NCI-H446 treated with DMSO at 0.1 percent for 48 hours (cell line): Measurements from ENCODE around the gene GARIN5A.

ENCODE experiments used
- DNase-seq: peaks from one replicate; lab custom pipeline; 2025; lab: John Stamatoyannopoulos, UW

GARIN5A gene

GRCh38 chr19:50433201-50434180 lies 43.2 kb downstream of the GARIN5A start:
- no peak for DNase-seq

GRCh38 chr19:50432221-50433028 lies 44.2 kb downstream of the GARIN5A start, which contains the start of gene MYBPC2:
MYBPC2 (plus strand) TSS chr19:50432892; CDS start chr19:50432954, 62 bp downstream.
- no peak for DNase-seq

- peak; percentile 19 for DNase-seq
These were observed 45.1 kb downstream of the GARIN5A start for GRCh38 chr19:50431343-50432220.

- DNase-seq = no peak
These were observed 45.7 kb downstream of the GARIN5A start for GRCh38 chr19:50430888-50431342.

- no peak for DNase-seq
These were observed 47.7 kb downstream of the GARIN5A start for GRCh38 chr19:50428772-50429463.

- DNase-seq = no peak
These were observed 48.6 kb downstream of the GARIN5A start for GRCh38 chr19:50427997-50428425.

GRCh38 chr19:50427318-50427925 lies 49.2 kb downstream of the GARIN5A start:
- DNase-seq = no peak

- DNase-seq = no peak
These were observed 51.1 kb downstream of the GARIN5A start for GRCh38 chr19:50425581-50425980.

GRCh38 chr19:50423279-50424113 lies 53.2 kb downstream of the GARIN5A start:
- no peak for DNase-seq

- no peak for DNase-seq
These were observed 54.0 kb downstream of the GARIN5A start for GRCh38 chr19:50422397-50423278.

GRCh38 chr19:50420808-50421207 lies 55.8 kb downstream of the GARIN5A start:
- no peak for DNase-seq

- no peak for DNase-seq
These were observed 56.5 kb downstream of the GARIN5A start for GRCh38 chr19:50420127-50420526.

GRCh38 chr19:50419580-50420035 lies 57.0 kb downstream of the GARIN5A start:
- no peak for DNase-seq

GRCh38 chr19:50419022-50419579 lies 57.5 kb downstream of the GARIN5A start:
- DNase-seq = no peak

GRCh38 chr19:50418176-50419021 lies 58.2 kb downstream of the GARIN5A start, which contains the start of gene SPIB:
SPIB (plus strand) TSS chr19:50418938; CDS start chr19:50418963, 25 bp downstream.
- no peak for DNase-seq

- DNase-seq = no peak
These were observed 59.3 kb downstream of the GARIN5A start for GRCh38 chr19:50417111-50418081.
